Measurements from ENCODE around the gene PF4V1. TPM values are rescaled to one million over a fixed set of nuclear protein-coding genes. Genes with fewer than 3 reads are reported as not detected.

The PF4V1 gene
- total and polyA plus RNA-seq, 10 donors: 0.67 to 12.3 (median 2.3) TPM

GRCh38 chr4:73822389-73822788 is 30.7 kb upstream of the PF4V1 start:
- intact Hi-C loops (cut with DNase I; ENCODE audit: low total_unique reads): no loop called here
- Histone ChIP-seq H3K9me3 (peaks cover 0 to 3% (median 0%) of the 10 kb centered on the region in 8 donors), H3K4me3 (no peak overlapping the region), H3K36me3 (no peaks in the 10 kb centered on the region), H3K27ac (peak overlapping the region in 1 of 8 donors; percentile 42), H3K4me1 (peaks cover 0 to 5% (median 0%) of the 10 kb centered on the region in 6 donors), H3K27me3 (replicated peaks in 1 of 7) (no peaks in the 10 kb centered on the region)
- no peak for TF ChIP-seq POLR2A (IDR thresholded peaks at IDR 0.05)
- TF ChIP-seq CTCF (IDR thresholded peaks at IDR 0.05 in 8 of 11, conservative IDR thresholded peaks at IDR 0.05 in 3 of 11): no peak
- no peak for TF ChIP-seq POLR2AphosphoS5 (IDR thresholded peaks at IDR 0.05)
- no peak for DNase-seq
- WGBS, 5 donors: 80 to 92% (median 85%) methylated on average over 3 of the region's 3 CpGs

- H3K9me3 ChIP-seq: peaks cover 0 to 8% (median 0%) of the 10 kb centered on the region in 8 donors
- peak overlapping the region in 3 of 8 donors; percentile 31 to 42 (median 40) for H3K27ac ChIP-seq
- H3K4me1 ChIP-seq: peaks cover 0 to 5% (median 0%) of the 10 kb centered on the region in 6 donors
- no peaks in the 10 kb centered on the region for H3K36me3 ChIP-seq
- no peaks in the 10 kb centered on the region for H3K27me3 ChIP-seq (replicated peaks in 1 of 7)
- no peak for DNase-seq
- intact Hi-C loops (cut with DNase I; ENCODE audit: low total_unique reads): no loop called here
- no peak overlapping the region for H3K4me3 ChIP-seq
- TF ChIP-seq CTCF (IDR thresholded peaks at IDR 0.05 in 8 of 11, conservative IDR thresholded peaks at IDR 0.05 in 3 of 11): no peak
- TF ChIP-seq POLR2A (IDR thresholded peaks at IDR 0.05): no peak
- no peak for TF ChIP-seq POLR2AphosphoS5 (IDR thresholded peaks at IDR 0.05)
These were observed 30.1 kb upstream of the PF4V1 start for GRCh38 chr4:73822812-73823504.

GRCh38 chr4:73823760-73824159 is 29.3 kb upstream of the PF4V1 start:
- intact Hi-C loops (cut with DNase I; ENCODE audit: low total_unique reads): no loop called here
- no peak for DNase-seq
- H3K4me3 ChIP-seq: no peak overlapping the region
- peaks cover 0 to 8% (median 0%) of the 10 kb centered on the region in 8 donors for H3K9me3 ChIP-seq
- no peaks in the 10 kb centered on the region for H3K36me3 ChIP-seq
- no peaks in the 10 kb centered on the region for H3K27me3 ChIP-seq (replicated peaks in 1 of 7)
- peaks cover 0 to 5% (median 0%) of the 10 kb centered on the region in 6 donors for H3K4me1 ChIP-seq
- peak overlapping the region in 2 of 8 donors; percentile 31 to 42 for H3K27ac ChIP-seq
- no peak for TF ChIP-seq POLR2AphosphoS5 (IDR thresholded peaks at IDR 0.05)
- no peak for TF ChIP-seq POLR2A (IDR thresholded peaks at IDR 0.05)
- TF ChIP-seq CTCF (IDR thresholded peaks at IDR 0.05 in 8 of 11, conservative IDR thresholded peaks at IDR 0.05 in 3 of 11): no peak

- no peak for TF ChIP-seq POLR2AphosphoS5 (IDR thresholded peaks at IDR 0.05)
- no peak for TF ChIP-seq POLR2A (IDR thresholded peaks at IDR 0.05)
- no peak for TF ChIP-seq CTCF (IDR thresholded peaks at IDR 0.05 in 8 of 11, conservative IDR thresholded peaks at IDR 0.05 in 3 of 11)
- H3K27me3 ChIP-seq (replicated peaks in 1 of 7): no peaks in the 10 kb centered on the region
- peaks cover 0 to 8% (median 0%) of the 10 kb centered on the region in 8 donors for H3K9me3 ChIP-seq
- WGBS, 5 donors: 25 to 38% (median 28%) methylated on average over 3 of the region's 3 CpGs
- H3K4me1 ChIP-seq: no peaks in the 10 kb centered on the region
- no peak overlapping the region for H3K4me3 ChIP-seq
- no peaks in the 10 kb centered on the region for H3K36me3 ChIP-seq
- H3K27ac ChIP-seq: peak overlapping the region in 3 of 8 donors; percentile 1 to 16 (median 5)
- intact Hi-C loops (cut with DNase I; ENCODE audit: low total_unique reads): no loop called here
- DNase-seq: no peak
These were observed 24.1 kb upstream of the PF4V1 start for GRCh38 chr4:73828956-73829355.
